HG03175 (cell line): ENCODE results near the gene FLT4.

Experiments
- ATAC-seq: cut with Tn5 transposase; IDR thresholded peaks from one replicate; pipeline ENCODE4 v1.9.1; 2021; ENCODE audit warnings: mild to moderate bottlenecking, moderate library complexity; ENCODE audit not compliant: unreplicated experiment

The FLT4 gene

DNA sequence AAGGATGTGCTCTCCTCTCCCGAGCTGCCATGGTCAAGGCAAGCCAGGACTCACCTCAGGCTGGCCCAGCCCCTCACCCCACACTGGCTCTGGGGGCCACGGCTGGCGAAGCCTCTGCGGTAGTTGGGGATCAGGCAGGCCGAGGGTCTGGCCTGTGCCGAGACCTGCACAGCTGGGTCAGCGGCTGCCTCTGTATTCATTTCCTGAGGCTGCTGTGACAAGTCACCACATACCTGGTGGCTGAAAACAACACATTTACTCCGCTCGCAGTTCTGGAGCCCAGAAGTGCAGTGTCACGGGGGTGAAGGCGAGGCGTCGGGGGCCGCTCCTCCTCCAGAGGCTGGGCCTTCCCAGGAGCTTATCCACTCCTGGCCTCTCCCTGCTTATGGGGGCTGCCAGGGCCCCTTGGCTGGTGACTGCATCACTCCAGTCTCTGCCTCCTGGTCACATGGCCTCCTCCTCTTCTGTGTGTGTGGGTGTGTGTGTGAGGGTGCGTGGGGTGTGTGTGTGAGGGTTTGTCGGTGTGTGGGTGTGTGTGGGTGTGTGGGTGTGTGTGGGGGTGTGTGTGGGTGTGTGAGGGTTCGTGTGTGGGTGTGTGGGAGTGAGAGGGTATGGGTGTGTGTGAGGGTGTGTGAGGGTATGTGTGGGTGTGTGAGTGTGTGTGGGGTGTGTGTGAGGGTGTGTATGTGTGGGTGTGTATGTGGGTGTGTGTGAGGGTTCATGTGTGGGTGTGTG is 54.9 kb downstream of the FLT4 start:
- no peak for ATAC-seq

DNA sequence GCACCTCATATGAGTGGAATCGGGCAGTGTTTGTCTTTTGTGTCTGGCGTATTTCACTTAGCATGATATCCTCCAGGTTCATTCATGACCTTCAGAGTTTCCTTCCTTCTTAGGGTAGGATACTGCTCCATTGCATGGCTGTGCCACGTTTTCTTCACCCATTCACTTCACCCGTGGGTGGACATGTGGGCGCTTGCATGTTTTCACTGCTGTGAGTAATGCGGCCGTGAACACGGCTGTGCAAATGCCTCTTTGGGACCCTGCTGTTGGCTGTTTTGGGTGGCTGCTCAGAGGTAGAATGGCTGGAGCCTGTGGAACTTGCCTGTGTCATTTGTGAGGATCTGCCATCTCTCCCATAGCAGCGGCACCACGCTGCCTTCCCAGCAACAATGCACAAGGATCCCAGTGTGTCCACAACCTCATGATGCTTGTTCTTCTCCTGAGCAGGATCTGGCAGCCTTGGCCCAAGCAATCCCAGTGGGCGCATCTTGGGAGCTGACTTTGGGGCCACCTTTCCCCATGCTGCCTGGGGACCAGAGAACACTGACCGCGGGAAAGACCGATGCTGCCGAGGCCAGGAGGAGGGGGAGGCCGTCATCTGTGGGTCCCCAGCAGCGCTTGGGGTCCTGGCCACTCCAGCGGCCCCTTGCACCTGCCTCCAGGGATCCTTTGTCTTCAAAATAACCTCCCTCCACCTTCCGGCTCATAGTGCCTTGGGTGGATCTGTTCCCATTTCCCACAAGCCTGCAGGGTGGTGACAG is 55.8 kb downstream of the FLT4 start:
- no peak for ATAC-seq

DNA sequence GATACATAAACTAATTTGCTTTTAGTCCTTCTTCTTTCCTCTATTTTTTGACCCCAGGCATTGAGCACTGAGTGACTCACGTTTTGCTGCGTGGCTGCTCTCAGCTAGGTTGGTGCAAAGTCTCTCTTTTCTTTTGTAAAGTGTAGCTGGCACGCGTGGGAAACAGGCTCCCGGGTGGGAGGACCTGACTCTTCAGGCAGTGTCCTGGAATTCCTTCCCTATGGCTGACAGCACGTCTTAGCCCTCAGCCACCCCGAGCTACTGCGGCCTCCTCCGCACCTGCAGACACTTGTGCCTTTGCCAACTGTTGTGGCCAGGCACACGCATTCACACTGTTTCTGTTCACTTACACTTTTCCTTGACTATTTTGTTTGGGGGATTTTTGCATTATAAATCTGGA is 57.2 kb downstream of the FLT4 start:
- ATAC-seq = no peak

DNA sequence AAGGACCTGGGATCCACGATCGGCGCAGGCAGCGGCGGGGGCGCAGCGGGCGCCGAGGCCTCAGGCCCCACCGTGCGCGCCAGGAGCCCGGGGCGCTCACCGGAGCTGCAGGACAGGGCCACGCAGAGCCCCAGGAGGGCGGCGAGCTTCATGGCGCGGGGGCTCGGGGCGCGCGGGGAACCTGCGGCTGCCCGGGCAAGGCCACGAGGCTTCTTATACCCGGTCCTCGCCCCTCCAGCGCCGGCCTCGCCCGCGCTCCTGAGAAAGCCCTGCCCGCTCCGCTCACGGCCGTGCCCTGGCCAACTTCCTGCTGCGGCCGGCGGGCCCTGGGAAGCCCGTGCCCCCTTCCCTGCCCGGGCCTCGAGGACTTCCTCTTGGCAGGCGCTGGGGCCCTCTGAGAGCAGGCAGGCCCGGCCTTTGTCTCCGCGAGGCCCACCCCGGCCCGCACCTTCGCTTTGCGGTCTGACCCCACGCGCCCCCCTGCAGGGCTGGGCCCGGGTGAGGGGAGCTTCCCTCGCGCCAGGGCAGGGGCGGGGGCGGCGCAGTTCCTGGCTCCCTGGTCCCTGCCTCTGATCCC is 58.0 kb downstream of the FLT4 start, which contains the start of gene SCGB3A1:
SCGB3A1 (minus strand) TSS at position 189 of the 577 bp plus-strand sequence; CDS start at position 152, 37 bp downstream.
- no peak for ATAC-seq

DNA sequence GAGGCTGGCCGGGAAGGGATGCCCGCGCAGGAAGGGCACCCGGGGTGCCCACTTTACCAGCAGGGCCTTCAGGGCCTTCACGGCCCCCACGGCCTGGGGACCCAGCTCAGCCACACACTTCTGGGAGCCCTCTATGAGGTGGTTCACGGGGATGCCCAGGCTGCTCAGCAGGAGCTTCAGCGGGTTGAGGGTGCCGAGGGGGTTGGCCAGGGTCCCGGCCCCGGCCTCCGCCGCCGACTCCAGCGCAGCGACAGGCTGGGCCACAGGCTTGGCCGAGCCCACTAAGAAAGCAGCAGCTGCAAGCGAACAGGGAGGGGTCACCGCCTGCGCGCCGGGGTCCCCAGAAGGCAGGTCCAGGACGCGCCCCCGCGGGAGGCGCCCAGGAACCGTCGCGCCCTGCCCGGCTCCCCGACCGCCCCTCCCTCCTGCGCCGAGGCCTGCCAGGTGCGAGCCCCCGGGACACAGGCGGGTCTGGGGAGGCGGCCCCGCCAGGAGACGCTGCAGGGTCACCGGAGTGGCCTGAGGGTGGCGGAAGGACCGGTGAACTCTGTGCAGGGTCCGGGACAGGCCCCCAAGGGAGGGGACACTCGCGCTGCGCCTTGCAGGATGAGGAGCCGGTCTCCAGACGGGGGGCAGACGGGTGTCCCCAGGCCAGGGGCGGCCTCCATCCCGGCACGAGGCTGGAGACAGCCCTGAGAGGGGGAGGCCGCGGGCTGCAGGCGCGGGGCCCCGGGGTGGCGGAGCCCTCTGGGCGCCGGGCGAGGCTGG is 58.7 kb downstream of the FLT4 start:
- ATAC-seq = no peak

DNA sequence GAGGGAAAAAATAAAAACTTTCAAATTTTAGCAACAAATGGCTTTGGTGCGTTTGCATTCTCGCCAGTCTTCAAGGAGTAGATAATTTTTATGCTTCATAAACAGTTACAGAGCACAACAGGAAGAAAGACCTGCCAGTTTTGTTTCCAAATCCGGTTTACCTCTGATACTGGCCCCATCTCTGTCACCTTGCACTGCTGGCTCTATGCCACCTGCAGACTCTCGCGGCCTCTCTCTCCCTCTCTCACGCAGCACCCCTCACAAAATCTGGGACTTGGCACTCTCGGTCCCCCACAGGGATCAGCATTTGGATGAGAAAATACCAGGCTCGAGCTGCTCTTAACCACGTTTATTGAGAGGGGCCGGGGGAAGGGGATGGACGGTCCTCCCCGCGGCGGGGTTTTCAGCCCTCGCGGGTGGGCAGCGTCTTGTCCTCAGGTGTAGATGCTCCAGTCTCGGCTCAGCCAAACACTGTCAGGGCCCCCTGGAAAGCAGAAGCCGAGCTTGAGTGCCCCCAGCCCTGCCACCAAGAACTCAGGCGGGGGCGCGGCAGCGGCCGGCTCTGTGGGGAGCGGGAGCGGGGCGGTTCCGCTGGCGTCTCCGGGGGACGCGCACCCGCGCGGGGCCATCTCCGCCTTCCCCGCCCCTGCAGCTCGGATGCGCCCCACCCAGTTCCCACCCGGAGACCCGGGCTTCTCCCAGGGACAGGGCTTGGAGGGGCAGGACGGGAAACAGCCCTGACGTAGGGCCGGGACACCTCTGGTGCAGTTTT is 59.4 kb downstream of the FLT4 start:
- no peak for ATAC-seq

DNA sequence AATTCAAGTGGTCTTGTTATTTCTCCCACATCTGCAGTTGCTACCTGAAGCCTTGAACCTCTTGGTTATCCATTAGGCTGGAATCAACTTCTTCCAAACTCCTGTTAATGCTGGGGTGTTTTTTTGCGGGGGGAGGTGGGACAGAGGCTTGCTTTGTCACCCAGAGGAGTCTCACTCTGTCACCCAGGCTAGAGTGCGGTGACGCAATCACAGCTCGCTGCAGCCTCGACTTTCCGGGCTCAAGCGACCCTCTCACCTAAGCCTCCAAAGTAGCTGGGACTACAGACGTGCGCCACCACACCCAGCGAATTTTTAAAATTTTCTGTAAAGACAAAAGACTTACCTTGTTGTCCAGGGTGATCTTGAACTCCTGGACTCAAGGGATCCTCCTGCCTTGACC is 62.5 kb downstream of the FLT4 start:
- ATAC-seq = no peak

DNA sequence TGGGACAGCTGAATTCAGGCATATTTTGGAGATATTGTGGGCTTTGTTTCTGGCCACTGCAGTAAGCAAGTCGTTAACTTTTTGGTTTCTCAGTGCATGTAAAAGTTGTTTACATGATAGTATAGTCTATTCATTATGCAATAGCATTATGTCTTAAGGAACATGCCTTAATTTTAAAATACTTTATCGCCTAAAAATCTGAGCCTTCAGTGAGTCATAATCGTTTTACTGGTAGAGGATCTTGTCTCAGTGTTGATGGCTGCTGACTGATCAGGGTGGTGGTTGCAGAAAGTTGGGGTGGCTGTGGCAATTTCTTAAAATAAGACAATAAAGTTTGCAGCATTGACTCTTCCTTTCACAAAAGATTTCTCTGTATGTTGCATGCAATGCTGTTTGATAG is 63.2 kb downstream of the FLT4 start:
- no peak for ATAC-seq

DNA sequence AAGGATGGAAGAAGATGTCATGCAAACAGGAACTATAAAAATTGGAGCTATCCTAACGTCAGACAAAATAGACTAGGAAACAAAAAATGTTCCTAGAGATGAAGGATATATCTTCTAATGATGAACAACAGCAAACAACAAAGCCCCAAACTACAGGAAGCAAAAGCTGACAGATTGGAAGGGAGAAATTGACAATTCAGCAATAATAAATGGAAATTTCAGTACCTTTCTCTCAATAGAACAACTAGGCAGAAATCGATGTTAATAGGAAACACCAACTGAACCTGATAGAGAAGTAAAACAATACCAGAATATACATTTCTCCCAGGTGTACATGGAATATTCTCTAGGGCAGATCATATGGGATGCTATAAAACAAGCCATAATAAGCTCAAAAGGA is 65.7 kb downstream of the FLT4 start:
- no peak for ATAC-seq

DNA sequence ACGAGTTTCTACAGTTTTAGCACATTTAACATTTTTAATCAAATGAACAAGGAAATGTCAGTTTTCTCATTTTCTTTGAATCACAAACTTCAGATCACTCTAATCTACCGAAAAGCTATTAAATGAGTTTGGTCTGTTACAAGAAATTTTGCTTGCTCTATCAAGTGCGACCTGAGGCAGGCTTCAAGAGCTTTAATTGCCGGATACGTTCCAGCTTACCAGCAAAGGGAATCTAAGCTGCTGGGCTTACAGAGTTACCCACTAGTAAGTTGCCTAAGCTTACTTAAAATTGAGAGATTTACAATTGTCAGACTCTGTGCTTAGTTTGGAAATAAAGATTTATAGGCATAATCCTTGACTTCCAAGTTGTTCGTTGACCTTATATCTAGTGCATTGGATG is 68.7 kb downstream of the FLT4 start:
- ATAC-seq = no peak

DNA sequence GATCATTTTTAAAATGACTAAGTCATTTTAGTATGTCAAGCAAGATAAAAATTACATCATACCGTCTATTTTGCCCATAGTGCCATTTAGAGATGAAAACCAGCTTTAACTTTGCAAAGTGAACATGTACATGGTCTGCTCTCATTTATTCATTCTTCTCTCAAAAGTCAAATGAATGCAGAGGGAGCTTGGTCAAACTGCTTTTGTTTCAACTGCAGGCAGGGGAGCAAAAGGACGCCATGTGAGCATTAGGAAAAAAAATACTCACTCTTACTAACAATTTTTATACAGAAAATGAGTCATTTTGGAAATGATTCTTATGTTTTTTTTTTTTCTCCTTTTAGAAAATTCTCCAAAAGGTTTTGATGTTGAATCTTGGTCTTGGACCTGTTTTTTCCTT is 73.8 kb downstream of the FLT4 start:
- no peak for ATAC-seq

DNA sequence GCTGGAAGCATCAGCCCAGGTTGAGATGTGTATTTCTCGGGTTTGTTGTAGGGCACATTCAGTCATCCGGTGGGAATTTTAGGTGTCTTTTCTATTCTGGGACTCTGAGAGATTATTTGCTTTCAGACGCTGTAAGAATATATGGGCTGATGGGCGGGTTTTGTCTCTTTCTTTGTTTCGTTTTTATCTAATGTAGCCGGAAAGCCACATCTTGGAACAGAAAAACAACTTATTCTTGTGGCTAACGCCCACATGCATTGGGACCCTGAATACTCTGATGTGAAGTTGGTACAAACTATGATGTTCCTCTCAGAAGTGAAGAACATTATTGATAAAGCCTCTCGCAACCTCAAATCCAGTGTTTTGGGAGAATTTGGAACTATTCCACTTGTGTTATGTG is 80.5 kb downstream of the FLT4 start:
- ATAC-seq = no peak

DNA sequence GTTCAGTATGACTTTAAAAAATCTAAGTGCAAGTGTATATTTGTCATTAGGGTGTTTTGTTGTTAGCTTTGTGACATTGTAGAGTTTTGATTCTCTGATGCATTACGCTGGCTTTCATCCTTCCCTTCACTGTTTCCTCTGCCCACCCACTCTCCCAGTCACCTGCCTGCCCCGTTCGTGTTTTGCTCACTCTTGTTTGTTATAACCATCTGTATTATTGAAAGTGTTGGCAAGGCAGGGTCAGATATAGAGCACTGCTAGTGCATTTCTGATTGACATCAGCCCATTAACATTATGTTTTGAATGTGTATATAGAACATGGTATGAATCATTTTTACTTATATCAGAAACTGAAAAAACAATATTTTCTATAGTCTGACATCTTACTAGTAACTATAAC is 85.4 kb downstream of the FLT4 start:
- no peak for ATAC-seq

DNA sequence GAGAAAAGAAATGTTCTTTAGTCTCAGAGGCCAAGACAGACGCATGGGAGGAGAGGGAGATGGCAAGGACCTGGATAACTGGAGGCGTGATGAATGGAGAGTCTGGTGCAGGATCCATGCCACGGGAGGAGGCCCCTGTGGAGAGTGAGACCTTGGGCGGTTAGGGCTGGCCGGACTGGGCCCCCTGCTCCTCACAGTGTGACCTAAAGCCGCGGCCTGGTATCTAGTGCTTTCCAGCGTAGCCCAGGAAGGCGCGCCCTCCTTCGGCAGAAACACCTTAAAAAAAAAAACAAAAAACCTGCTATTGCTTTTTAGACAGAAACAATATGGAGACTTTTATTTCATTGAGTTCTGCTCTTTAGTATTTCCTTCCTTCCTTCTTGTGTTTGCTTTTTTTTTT is 91.2 kb downstream of the FLT4 start:
- ATAC-seq = no peak

DNA sequence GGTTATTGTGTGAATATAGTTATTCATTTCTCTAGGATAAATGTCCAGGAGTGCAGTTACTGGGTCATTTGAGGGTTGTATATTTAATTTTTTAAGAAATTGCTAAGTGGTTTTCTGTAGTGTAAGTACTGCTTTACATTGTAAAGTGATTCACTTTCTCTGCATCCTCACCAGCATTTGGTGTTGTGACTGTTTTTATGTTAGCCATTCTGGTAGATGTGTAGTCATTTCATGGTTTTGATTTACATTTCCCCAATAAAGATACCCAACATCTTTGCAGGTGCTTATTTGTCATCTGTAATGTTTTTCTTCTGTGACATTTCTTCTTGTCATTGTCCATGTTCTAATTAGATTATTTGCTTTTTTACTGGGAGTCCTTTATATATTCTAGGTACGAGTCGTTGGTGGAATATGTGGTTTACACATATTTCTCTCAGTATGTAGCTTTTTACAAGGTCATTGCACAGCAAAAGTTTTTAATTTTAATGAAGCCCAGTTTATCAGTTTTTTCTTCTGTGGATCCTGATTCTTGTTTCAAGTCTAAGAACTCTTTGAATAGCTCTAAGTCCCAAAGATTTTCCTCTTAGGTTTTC is 92.1 kb downstream of the FLT4 start:
- ATAC-seq = no peak

DNA sequence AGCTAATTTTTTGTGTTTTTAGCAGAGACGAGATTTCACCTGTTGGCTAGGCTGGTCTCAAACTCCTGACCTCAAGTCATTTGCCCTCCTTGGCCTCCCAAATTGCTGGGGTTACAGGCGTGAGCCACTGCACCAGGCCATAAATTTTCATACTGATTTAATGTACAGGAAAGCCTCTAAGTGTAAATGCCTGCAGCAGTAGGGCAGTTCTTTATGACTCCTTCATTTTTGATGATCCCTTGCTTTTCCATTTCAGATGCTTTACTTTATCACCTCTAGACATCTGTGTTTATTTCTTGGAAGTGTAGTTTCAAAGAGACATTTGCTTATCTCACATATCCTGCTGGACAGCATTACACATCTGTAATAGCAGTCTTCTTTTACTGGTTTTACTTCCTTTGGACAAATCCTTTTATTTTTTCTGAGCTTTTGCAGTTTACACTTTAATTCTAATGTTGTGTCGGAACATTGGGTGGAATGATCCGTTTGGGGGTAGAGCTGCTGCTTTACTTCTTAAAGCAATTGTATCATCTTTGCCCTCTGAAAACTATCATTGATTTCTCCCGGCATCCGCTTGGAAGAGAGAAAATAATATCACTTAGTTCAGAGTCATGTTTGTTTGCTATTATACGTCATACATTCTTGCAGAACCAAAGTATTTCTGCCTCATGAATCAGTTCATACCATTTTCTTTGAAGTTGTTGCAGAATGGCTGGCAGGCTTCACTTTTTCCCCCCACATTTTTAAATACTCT is 94.1 kb downstream of the FLT4 start:
- ATAC-seq = no peak

DNA sequence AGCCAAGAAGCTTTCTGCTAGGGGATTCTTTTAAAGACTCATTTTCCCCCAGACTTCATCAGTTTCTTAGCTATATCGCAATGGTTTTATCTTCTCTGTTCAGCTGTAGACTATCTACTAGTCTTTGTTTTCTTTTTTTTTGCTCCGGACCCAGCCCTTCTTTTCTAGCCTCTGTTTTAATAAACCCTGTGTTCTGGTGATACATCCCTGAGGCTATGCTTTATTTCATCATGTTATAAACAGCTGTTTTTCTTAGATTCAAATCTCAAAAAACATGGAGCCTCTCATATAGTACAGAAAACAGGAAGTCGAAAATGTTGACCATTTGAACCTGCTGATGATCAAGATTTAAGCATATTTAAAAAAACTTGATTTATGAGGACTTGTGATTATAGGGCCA is 95.9 kb downstream of the FLT4 start:
- no peak for ATAC-seq
